DMS79 treated with DMSO at 0.1 percent for 48 hours (cell line): ENCODE measurements around the gene NDE1.
A peak's percentile ranks its signal among the peaks of the same experiment; 100 is the strongest.
"Not testable (repeated sequence)": the region's sequence is repeated elsewhere in the genome, so short reads cannot be mapped to it uniquely, and the experiment has no call there.

Experiments used
- DNase-seq: peaks from one replicate; lab custom pipeline; 2025; lab: John Stamatoyannopoulos, UW

Gene NDE1

GRCh38 chr16:15650019-15650697 is at the start of gene NDE1:
NDE1 (plus strand) TSS chr16:15650245; CDS start chr16:15664779, 14,534 bp downstream.
- peak; percentile 72 for DNase-seq

- no peak for DNase-seq
Observed at GRCh38 chr16:15601212-15601879, 48.7 kb upstream of the NDE1 start.

GRCh38 chr16:15602285-15603044 is 47.6 kb upstream of the NDE1 start:
- no peak for DNase-seq

- no peak for DNase-seq
Observed at GRCh38 chr16:15604460-15605440, 45.3 kb upstream of the NDE1 start.

- DNase-seq = no peak
Observed at GRCh38 chr16:15605839-15606517, 44.1 kb upstream of the NDE1 start.

GRCh38 chr16:15606518-15607220 is 43.4 kb upstream of the NDE1 start:
- no peak for DNase-seq

GRCh38 chr16:15607221-15607699 is 42.8 kb upstream of the NDE1 start:
- not testable (repeated sequence) for DNase-seq

- DNase-seq = no peak
Observed at GRCh38 chr16:15607700-15608396, 42.2 kb upstream of the NDE1 start.

- DNase-seq = no peak
Observed at GRCh38 chr16:15608398-15609285, 41.4 kb upstream of the NDE1 start.

GRCh38 chr16:15609286-15609649 is 40.8 kb upstream of the NDE1 start:
- no peak for DNase-seq

- DNase-seq = no peak
Observed at GRCh38 chr16:15610369-15610871, 39.6 kb upstream of the NDE1 start.

- DNase-seq = no peak
Observed at GRCh38 chr16:15611610-15612009, 38.4 kb upstream of the NDE1 start.

- DNase-seq = no peak
Observed at GRCh38 chr16:15613676-15614075, 36.4 kb upstream of the NDE1 start.

GRCh38 chr16:15616012-15616411 is 34.0 kb upstream of the NDE1 start:
- no peak for DNase-seq

- DNase-seq = no peak
Observed at GRCh38 chr16:15616475-15617165, 33.4 kb upstream of the NDE1 start.

GRCh38 chr16:15617901-15618300 is 32.1 kb upstream of the NDE1 start:
- DNase-seq = no peak

GRCh38 chr16:15618392-15618791 is 31.7 kb upstream of the NDE1 start:
- no peak for DNase-seq

GRCh38 chr16:15620611-15621195 is 29.3 kb upstream of the NDE1 start:
- DNase-seq = no peak
